Measurements from ENCODE around the gene SLC8B1. TPM values are rescaled to one million over a fixed set of nuclear protein-coding genes. Genes with fewer than 3 reads are reported as not detected.

Gene SLC8B1
- total RNA-seq, 2 donors from 2014 or later, result 23.1 to 94.7 TPM

DNA sequence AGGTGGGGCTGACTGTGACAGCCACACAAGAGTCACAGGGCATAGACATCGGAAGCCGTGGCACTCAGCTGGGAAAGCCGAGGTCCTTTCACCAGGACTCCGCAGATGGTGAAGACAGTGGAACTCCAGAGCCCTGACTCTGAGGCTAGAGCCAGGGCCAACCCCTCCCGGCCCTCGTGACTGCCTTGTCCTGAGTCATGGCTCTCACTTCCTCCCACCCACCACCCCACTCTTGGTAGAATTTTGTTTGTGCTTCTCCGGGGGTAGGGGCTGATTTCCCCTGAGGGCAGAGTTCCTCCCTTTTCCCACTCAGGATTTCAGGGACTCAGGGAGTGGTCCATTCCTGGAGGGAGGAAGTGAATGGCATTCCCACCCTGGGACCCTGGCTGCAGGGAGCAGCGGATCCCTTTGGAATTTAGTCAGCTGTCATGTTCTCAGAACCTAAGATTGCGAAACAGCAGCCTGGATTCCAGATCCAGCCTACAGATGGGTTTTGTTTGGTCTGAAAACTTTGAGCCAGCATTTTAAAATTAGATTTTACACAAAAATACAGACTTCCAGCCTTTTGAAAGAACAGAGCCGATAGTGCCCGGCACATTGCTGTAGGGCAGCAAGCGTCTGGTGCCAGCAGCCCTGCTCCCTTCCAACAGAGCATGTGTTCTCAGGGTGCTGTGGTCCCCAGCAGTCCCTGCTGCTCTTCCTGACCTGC is 62.9 kb downstream of the SLC8B1 start:
- 43% methylated on average over 6 of the region's 12 CpGs for WGBS
- intact Hi-C loops (cut with DNase I), result no loop called here
- DNase-seq (ENCODE audit: low spot score), result peak; percentile 16
- Histone ChIP-seq H3K4me1 (replicated peaks) (no peaks in the 10 kb centered on the region), H3K9me3 (no peaks in the 10 kb centered on the region), H3K4me3 (no peak overlapping the region), H3K36me3 (peaks cover 4 to 11% of the 10 kb centered on the region in 2 donors), H3K27me3 (replicated peaks; ENCODE audit: insufficient read depth) (no peaks in the 10 kb centered on the region), H3K27ac (peak overlapping the region; percentile 48 to 54)
- TF ChIP-seq, protein P1, sequence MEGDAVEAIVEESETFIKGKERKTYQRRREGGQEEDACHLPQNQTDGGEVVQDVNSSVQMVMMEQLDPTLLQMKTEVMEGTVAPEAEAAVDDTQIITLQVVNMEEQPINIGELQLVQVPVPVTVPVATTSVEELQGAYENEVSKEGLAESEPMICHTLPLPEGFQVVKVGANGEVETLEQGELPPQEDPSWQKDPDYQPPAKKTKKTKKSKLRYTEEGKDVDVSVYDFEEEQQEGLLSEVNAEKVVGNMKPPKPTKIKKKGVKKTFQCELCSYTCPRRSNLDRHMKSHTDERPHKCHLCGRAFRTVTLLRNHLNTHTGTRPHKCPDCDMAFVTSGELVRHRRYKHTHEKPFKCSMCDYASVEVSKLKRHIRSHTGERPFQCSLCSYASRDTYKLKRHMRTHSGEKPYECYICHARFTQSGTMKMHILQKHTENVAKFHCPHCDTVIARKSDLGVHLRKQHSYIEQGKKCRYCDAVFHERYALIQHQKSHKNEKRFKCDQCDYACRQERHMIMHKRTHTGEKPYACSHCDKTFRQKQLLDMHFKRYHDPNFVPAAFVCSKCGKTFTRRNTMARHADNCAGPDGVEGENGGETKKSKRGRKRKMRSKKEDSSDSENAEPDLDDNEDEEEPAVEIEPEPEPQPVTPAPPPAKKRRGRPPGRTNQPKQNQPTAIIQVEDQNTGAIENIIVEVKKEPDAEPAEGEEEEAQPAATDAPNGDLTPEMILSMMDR (IDR thresholded peaks at IDR 0.05), result no peak
- TF ChIP-seq POLR2AphosphoS5 (IDR thresholded peaks at IDR 0.05) (no peak), POLR2A (IDR thresholded peaks at IDR 0.05) (no peak)

DNA sequence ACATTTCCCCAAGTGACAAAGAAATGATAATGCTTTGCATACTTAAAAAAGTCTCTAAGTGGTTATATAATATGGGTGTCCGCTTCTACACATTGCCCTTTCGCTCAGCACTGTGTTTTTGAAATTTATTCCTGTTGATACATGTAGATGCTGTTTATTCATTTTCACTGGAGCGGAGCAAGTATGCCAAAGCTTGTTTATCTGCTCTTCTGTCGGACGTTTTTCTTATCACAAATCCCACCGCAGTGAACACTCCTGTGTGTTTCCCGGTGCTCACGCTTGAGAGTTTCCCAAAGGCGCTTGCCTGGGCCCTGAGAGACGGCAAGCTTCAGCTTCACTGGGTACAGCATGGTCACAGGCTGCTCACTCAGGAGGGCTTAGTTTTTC is 63.5 kb downstream of the SLC8B1 start:
- H3K4me1 ChIP-seq (replicated peaks), result no peaks in the 10 kb centered on the region
- TF ChIP-seq POLR2AphosphoS5 (IDR thresholded peaks at IDR 0.05) (no peak), POLR2A (IDR thresholded peaks at IDR 0.05) (no peak)
- TF ChIP-seq, protein P1 (IDR thresholded peaks at IDR 0.05), result no peak
- H3K4me3 ChIP-seq, result no peak overlapping the region
- no peaks in the 10 kb centered on the region for H3K9me3 ChIP-seq
- H3K27ac ChIP-seq, result peak overlapping the region; percentile 48 to 54
- intact Hi-C loops (cut with DNase I), result no loop called here
- DNase-seq (ENCODE audit: low spot score), result no peak
- peaks cover 4 to 8% of the 10 kb centered on the region in 2 donors for H3K36me3 ChIP-seq
- no peaks in the 10 kb centered on the region for H3K27me3 ChIP-seq (replicated peaks; ENCODE audit: insufficient read depth)
- WGBS, result 53% methylated on average over 10 of the region's 10 CpGs

DNA sequence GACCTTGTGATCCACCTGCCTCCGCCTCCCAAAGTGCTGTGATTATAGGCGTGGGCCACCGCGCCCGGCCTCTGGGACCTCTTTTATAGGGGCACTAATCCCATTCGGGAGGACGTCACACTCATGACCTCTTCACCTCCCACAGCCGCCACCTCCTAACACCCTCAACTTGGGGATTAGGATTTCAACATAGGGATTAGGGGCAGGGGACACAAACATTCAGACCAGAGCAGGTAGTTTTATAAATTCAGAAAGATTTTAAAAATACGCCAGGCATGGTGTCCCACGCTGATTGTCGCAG is 64.2 kb downstream of the SLC8B1 start:
- peaks cover 4 to 12% of the 10 kb centered on the region in 2 donors for H3K36me3 ChIP-seq
- TF ChIP-seq POLR2AphosphoS5 (IDR thresholded peaks at IDR 0.05) (no peak), POLR2A (IDR thresholded peaks at IDR 0.05) (no peak)
- TF ChIP-seq, protein P1 (IDR thresholded peaks at IDR 0.05), result no peak
- H3K4me1 ChIP-seq (replicated peaks), result no peaks in the 10 kb centered on the region
- no peak overlapping the region for H3K27ac ChIP-seq
- 93% methylated on average over 11 of the region's 11 CpGs for WGBS
- no peak overlapping the region for H3K4me3 ChIP-seq
- H3K27me3 ChIP-seq (replicated peaks; ENCODE audit: insufficient read depth), result no peaks in the 10 kb centered on the region
- intact Hi-C loops (cut with DNase I), result no loop called here
- H3K9me3 ChIP-seq, result no peaks in the 10 kb centered on the region
- no peak for DNase-seq (ENCODE audit: low spot score)

DNA sequence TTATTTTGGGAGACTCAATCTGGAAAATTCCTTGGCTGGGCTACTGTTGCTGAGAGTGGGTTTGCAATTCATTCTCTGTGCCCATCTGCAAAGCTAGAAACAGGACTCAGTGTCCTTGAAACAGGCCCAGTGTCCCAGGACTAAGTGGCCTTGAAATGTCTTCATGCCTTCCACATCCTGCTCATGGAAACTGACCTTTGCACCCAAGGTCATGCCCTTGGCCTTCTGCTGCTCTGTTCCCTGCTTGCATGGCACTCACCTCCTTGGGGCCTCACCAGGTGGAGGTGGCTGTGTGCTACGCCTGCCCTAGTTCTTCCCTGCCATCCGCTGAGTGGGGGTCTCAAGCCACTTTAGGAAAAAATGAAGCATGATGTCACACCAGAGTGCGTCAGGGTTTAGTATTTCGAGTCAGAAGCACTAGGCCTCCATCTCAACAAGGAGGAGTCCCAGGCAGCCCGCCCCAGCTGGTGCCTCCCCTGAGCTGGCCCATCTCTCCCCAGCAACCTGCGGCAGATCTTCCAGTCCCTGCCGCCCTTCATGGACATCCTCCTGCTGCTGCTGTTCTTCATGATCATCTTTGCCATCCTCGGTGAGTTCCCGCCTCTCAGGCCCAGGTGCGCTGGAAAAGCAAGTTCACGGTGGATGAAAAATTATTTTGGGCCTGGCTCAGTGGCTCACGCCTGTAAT is 65.5 kb downstream of the SLC8B1 start:
- H3K36me3 ChIP-seq, result peaks cover 0 to 12% of the 10 kb centered on the region in 2 donors
- DNase-seq (ENCODE audit: low spot score), result no peak
- H3K4me1 ChIP-seq (replicated peaks), result no peaks in the 10 kb centered on the region
- H3K9me3 ChIP-seq, result no peaks in the 10 kb centered on the region
- TF ChIP-seq, protein P1 (IDR thresholded peaks at IDR 0.05), result no peak
- TF ChIP-seq POLR2A (IDR thresholded peaks at IDR 0.05) (no peak), POLR2AphosphoS5 (IDR thresholded peaks at IDR 0.05) (no peak)
- no peak overlapping the region for H3K27ac ChIP-seq
- no peak overlapping the region for H3K4me3 ChIP-seq
- intact Hi-C loops (cut with DNase I), result no loop called here
- WGBS, result 94% methylated on average over 12 of the region's 12 CpGs
- H3K27me3 ChIP-seq (replicated peaks; ENCODE audit: insufficient read depth), result no peaks in the 10 kb centered on the region

DNA sequence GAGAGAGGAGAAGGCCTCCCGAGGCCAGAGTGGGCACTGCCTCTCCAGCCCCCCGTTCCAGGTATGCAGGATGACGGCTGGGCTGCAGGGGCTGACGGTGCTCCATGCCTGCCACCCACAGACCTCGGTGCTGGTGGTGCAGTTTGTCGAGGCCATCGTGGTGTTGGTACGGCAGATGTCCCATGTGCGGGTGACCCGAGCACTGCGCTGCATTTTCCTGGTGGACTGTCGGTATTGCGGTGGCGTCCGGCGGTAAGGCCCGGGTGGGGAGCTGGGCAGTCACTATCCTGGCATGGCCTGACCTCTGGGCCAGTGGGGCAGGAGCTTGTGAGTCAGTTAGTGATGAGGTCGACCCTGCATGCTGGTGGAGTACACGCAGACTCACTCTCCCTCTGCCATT is 66.3 kb downstream of the SLC8B1 start:
- Histone ChIP-seq H3K27me3 (replicated peaks; ENCODE audit: insufficient read depth) (no peaks in the 10 kb centered on the region), H3K9me3 (no peaks in the 10 kb centered on the region), H3K36me3 (peaks cover 0 to 12% of the 10 kb centered on the region in 2 donors), H3K27ac (no peak overlapping the region), H3K4me3 (no peak overlapping the region), H3K4me1 (replicated peaks) (no peaks in the 10 kb centered on the region)
- no peak for DNase-seq (ENCODE audit: low spot score)
- 94% methylated on average over 19 of the region's 19 CpGs for WGBS
- TF ChIP-seq POLR2A (IDR thresholded peaks at IDR 0.05) (no peak), POLR2AphosphoS5 (IDR thresholded peaks at IDR 0.05) (no peak)
- TF ChIP-seq, protein P1 (IDR thresholded peaks at IDR 0.05), result no peak
- intact Hi-C loops (cut with DNase I), result no loop called here
